ENCODE data around the gene PTPRCAP. TPM values are rescaled to one million over a fixed set of nuclear protein-coding genes. Genes with fewer than 3 reads are reported as not detected.

PTPRCAP gene
- total and polyA plus RNA-seq, 9 of the 15 experiments (the other 6 are each of a cell fraction or from before 2014, with no cell fraction given): 0.22 to 2.0 (median 1.1) TPM; not detected in 4

DNA sequence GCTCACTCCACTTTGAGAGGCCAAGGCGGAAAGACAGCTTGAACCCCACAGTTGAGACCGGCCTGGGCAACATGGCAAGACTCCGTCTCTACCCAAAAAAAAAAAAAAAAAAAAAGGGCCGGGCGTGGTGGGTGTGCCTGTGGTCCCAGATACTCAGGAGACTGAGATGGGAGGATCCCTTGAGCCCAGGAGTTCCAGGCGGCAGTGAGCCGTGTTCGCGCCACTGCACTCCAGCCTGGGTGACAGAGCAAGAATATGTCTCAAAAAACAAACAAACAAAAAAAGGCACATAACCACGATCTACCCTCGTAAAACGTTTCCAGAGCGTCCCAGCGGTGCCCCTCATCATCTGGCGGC is 46.6 kb downstream of the PTPRCAP start:
- intact Hi-C loops (cut with micrococcal nuclease): no loop called here
- Histone ChIP-seq H3K4me3 (peak overlapping the region; percentile 73), H3K9ac (ENCODE audit: insufficient read depth in 1 of 2, low read depth in 2 of 2, low read length in 2 of 2) (peak overlapping the region; percentile 83 to 100), H3K4me2 (ENCODE audit: insufficient read depth, low read length) (peak overlapping the region; percentile 91), H3K27ac (ENCODE audit: extremely low read depth, low read depth, low read length) (peak overlapping the region; percentile 82), H3K4me1 (replicated peaks in 1 of 2; ENCODE audit: control insufficient read depth in 2 of 2, insufficient read depth in 2 of 2, low read length in 2 of 2) (peaks cover 7 to 63% of the 10 kb centered on the region in 2 experiments; a peak in 4 of 5 replicates), H4K20me1 (replicated peaks; ENCODE audit: control insufficient read depth, insufficient read depth, low read length) (no peaks in the 10 kb centered on the region; the same call in 1 of the 2 replicates), H3K79me2 (ENCODE audit: control insufficient read depth, insufficient read depth, low read length) (peaks cover 25% of the 10 kb centered on the region), H3K27me3 (ENCODE audit: control insufficient read depth in 2 of 2, insufficient read depth in 2 of 2, low read length in 2 of 2) (no peaks in the 10 kb centered on the region), H3K9me1 (ENCODE audit: control insufficient read depth, insufficient read depth, low read length) (peaks cover 3% of the 10 kb centered on the region), H3K9me3 (replicated peaks; ENCODE audit: control insufficient read depth, insufficient read depth, low read depth, low read length) (no peaks in the 10 kb centered on the region), H3K36me3 (ENCODE audit: control insufficient read depth, insufficient read depth, low read length) (peaks cover 22% of the 10 kb centered on the region; the same call in 2 of the 3 replicates), H2AFZ (ENCODE audit: low read depth, low read length) (peak overlapping the region; percentile 90)
- ChIA-PET CTCF (ENCODE audit: low intra/inter-chr PET ratio) (no interaction called here), POLR2A (interaction anchor here (0.6 to 2.4 kb wide), 5 partner anchors 9 to 484 kb away, joined by 3 to 14 read pairs (median 3); partner anchors contain the start of genes POLD4 and PPP1CA)
- WGBS (ENCODE audit: insufficient coverage, low coverage, missing lambda C conversion rate): 3% methylated on average over 13 of the region's 15 CpGs
- no TSS peak for BruUV-seq (replicated peaks)
- FAIRE-seq (peak; percentile 48), ATAC-seq (peak; percentile 10), DNase-seq (ENCODE audit: extremely low read depth in 1 of 4, low spot score in 3 of 4) (no peak)
- in situ Hi-C loops (cut with MboI): no loop called here
- TF ChIP-seq, protein P1, sequence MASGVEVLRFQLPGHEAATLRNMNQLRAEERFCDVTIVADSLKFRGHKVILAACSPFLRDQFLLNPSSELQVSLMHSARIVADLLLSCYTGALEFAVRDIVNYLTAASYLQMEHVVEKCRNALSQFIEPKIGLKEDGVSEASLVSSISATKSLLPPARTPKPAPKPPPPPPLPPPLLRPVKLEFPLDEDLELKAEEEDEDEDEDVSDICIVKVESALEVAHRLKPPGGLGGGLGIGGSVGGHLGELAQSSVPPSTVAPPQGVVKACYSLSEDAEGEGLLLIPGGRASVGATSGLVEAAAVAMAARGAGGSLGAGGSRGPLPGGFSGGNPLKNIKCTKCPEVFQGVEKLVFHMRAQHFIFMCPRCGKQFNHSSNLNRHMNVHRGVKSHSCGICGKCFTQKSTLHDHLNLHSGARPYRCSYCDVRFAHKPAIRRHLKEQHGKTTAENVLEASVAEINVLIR (CRISPR knock-in tag; IDR thresholded peaks at IDR 0.05): no peak
- TF ChIP-seq E2F8 (IDR thresholded peaks at IDR 0.05; ENCODE audit: low read depth, partially characterized antibody) (no peak), ZNF384 (IDR thresholded peaks at IDR 0.05; ENCODE audit: low read depth, low read length) (peak; percentile 66; the same call in 1 of the 2 replicates), TAL1 (IDR thresholded peaks at IDR 0.05) (no peak)
- TF ChIP-seq, protein P2, sequence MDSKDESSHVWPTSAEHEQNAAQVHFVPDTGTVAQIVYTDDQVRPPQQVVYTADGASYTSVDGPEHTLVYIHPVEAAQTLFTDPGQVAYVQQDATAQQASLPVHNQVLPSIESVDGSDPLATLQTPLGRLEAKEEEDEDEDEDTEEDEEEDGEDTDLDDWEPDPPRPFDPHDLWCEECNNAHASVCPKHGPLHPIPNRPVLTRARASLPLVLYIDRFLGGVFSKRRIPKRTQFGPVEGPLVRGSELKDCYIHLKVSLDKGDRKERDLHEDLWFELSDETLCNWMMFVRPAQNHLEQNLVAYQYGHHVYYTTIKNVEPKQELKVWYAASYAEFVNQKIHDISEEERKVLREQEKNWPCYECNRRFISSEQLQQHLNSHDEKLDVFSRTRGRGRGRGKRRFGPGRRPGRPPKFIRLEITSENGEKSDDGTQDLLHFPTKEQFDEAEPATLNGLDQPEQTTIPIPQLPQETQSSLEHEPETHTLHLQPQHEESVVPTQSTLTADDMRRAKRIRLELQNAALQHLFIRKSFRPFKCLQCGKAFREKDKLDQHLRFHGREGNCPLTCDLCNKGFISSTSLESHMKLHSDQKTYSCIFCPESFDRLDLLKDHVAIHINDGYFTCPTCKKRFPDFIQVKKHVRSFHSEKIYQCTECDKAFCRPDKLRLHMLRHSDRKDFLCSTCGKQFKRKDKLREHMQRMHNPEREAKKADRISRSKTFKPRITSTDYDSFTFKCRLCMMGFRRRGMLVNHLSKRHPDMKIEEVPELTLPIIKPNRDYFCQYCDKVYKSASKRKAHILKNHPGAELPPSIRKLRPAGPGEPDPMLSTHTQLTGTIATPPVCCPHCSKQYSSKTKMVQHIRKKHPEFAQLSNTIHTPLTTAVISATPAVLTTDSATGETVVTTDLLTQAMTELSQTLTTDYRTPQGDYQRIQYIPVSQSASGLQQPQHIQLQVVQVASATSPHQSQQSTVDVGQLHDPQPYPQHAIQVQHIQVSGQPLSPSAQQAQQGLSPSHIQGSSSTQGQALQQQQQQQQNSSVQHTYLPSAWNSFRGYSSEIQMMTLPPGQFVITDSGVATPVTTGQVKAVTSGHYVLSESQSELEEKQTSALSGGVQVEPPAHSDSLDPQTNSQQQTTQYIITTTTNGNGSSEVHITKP (IDR thresholded peaks at IDR 0.05; ENCODE audit: partially characterized antibody): peak; percentile 83
